Stimulated activated naive CD8-positive, alpha-beta T cell treated with anti-CD3 and anti-CD28 coated beads, Interleukin-15, Interleukin-2, amounts not matched to agents 100 ng/mL and 50 ng/mL, for 24 hours (primary cell): ENCODE measurements around the gene LINS1.

ENCODE experiments used
- H3K27ac Mint-ChIP-seq: one replicate; pipeline ENCODE4 v1.8.0; 2021; ENCODE audit warnings: mild to moderate bottlenecking, mixed read lengths
- H3K27me3 Mint-ChIP-seq: one replicate; pipeline ENCODE4 v1.8.0; 2021; ENCODE audit warnings: mixed read lengths
- H3K36me3 Mint-ChIP-seq: one replicate; pipeline ENCODE4 v1.8.0; 2021; ENCODE audit warnings: low read depth, mixed read lengths
- H3K4me1 Mint-ChIP-seq: one replicate; pipeline ENCODE4 v1.8.0; 2021; ENCODE audit warnings: low read depth, mixed read lengths
- H3K4me3 Mint-ChIP-seq: one replicate; pipeline ENCODE4 v1.8.0; 2021; ENCODE audit warnings: mild to moderate bottlenecking, mixed read lengths
- H3K9me3 Mint-ChIP-seq: one replicate; pipeline ENCODE4 v1.8.0; 2021; ENCODE audit warnings: mixed read lengths

The LINS1 gene

GRCh38 chr15:100623301-100623700 lies 21.3 kb upstream of the LINS1 start:
- Mint-ChIP-seq H3K36me3 (peaks cover 19% of the 10 kb centered on the region), H3K27me3 (no peaks in the 10 kb centered on the region), H3K9me3 (no peaks in the 10 kb centered on the region), H3K4me3 (no peak overlapping the region), H3K4me1 (no peaks in the 10 kb centered on the region), H3K27ac (no peak overlapping the region)

GRCh38 chr15:100616700-100617099 lies 14.7 kb upstream of the LINS1 start:
- H3K36me3 Mint-ChIP-seq: peaks cover 47% of the 10 kb centered on the region
- H3K9me3 Mint-ChIP-seq: no peaks in the 10 kb centered on the region
- H3K27me3 Mint-ChIP-seq: no peaks in the 10 kb centered on the region
- no peak overlapping the region for H3K27ac Mint-ChIP-seq
- H3K4me3 Mint-ChIP-seq: no peak overlapping the region
- no peaks in the 10 kb centered on the region for H3K4me1 Mint-ChIP-seq

GRCh38 chr15:100615801-100616200 lies 13.8 kb upstream of the LINS1 start:
- Mint-ChIP-seq H3K9me3 (no peaks in the 10 kb centered on the region), H3K27ac (no peak overlapping the region), H3K27me3 (no peaks in the 10 kb centered on the region), H3K4me3 (no peak overlapping the region), H3K36me3 (peaks cover 46% of the 10 kb centered on the region), H3K4me1 (no peaks in the 10 kb centered on the region)

- no peaks in the 10 kb centered on the region for H3K9me3 Mint-ChIP-seq
- no peak overlapping the region for H3K4me3 Mint-ChIP-seq
- no peak overlapping the region for H3K27ac Mint-ChIP-seq
- peaks cover 49% of the 10 kb centered on the region for H3K36me3 Mint-ChIP-seq
- H3K4me1 Mint-ChIP-seq: no peaks in the 10 kb centered on the region
- H3K27me3 Mint-ChIP-seq: no peaks in the 10 kb centered on the region
These were observed 12.9 kb upstream of the LINS1 start for GRCh38 chr15:100614918-100615317.

GRCh38 chr15:100614336-100614735 lies 12.4 kb upstream of the LINS1 start:
- Mint-ChIP-seq H3K9me3 (no peaks in the 10 kb centered on the region), H3K27me3 (no peaks in the 10 kb centered on the region), H3K27ac (no peak overlapping the region), H3K4me3 (no peak overlapping the region), H3K36me3 (peaks cover 52% of the 10 kb centered on the region), H3K4me1 (no peaks in the 10 kb centered on the region)

GRCh38 chr15:100613208-100613607 lies 11.2 kb upstream of the LINS1 start:
- Mint-ChIP-seq H3K27me3 (no peaks in the 10 kb centered on the region), H3K9me3 (no peaks in the 10 kb centered on the region), H3K36me3 (peaks cover 54% of the 10 kb centered on the region), H3K4me3 (no peak overlapping the region), H3K4me1 (no peaks in the 10 kb centered on the region), H3K27ac (no peak overlapping the region)

- Mint-ChIP-seq H3K9me3 (no peaks in the 10 kb centered on the region), H3K36me3 (peaks cover 59% of the 10 kb centered on the region), H3K27me3 (no peaks in the 10 kb centered on the region), H3K27ac (no peak overlapping the region), H3K4me3 (no peak overlapping the region), H3K4me1 (no peaks in the 10 kb centered on the region)
These were observed 10.6 kb upstream of the LINS1 start for GRCh38 chr15:100612539-100612938.

- Mint-ChIP-seq H3K4me1 (peaks cover 47% of the 10 kb centered on the region), H3K36me3 (peaks cover 37% of the 10 kb centered on the region), H3K27me3 (no peaks in the 10 kb centered on the region), H3K9me3 (no peaks in the 10 kb centered on the region), H3K27ac (peak overlapping the region; percentile 93), H3K4me3 (no peak overlapping the region)
These were observed 924 bp upstream of the LINS1 start for GRCh38 chr15:100602823-100603393.

- H3K27me3 Mint-ChIP-seq: no peaks in the 10 kb centered on the region
- H3K4me1 Mint-ChIP-seq: peaks cover 59% of the 10 kb centered on the region
- H3K4me3 Mint-ChIP-seq: no peak overlapping the region
- no peaks in the 10 kb centered on the region for H3K9me3 Mint-ChIP-seq
- no peak overlapping the region for H3K27ac Mint-ChIP-seq
- peaks cover 39% of the 10 kb centered on the region for H3K36me3 Mint-ChIP-seq
These were observed 344 bp downstream of the LINS1 start for GRCh38 chr15:100601617-100602063.

- H3K36me3 Mint-ChIP-seq: peaks cover 38% of the 10 kb centered on the region
- no peak overlapping the region for H3K4me3 Mint-ChIP-seq
- H3K27ac Mint-ChIP-seq: no peak overlapping the region
- H3K9me3 Mint-ChIP-seq: no peaks in the 10 kb centered on the region
- peaks cover 64% of the 10 kb centered on the region for H3K4me1 Mint-ChIP-seq
- no peaks in the 10 kb centered on the region for H3K27me3 Mint-ChIP-seq
These were observed 821 bp downstream of the LINS1 start for GRCh38 chr15:100601163-100601562.

GRCh38 chr15:100598655-100599054 lies 3.3 kb downstream of the LINS1 start:
- no peaks in the 10 kb centered on the region for H3K27me3 Mint-ChIP-seq
- no peak overlapping the region for H3K4me3 Mint-ChIP-seq
- H3K9me3 Mint-ChIP-seq: no peaks in the 10 kb centered on the region
- peaks cover 39% of the 10 kb centered on the region for H3K36me3 Mint-ChIP-seq
- H3K4me1 Mint-ChIP-seq: peaks cover 71% of the 10 kb centered on the region
- H3K27ac Mint-ChIP-seq: peak overlapping the region; percentile 99

GRCh38 chr15:100597862-100598261 lies 4.1 kb downstream of the LINS1 start:
- peaks cover 44% of the 10 kb centered on the region for H3K36me3 Mint-ChIP-seq
- H3K27ac Mint-ChIP-seq: peak overlapping the region; percentile 99
- H3K9me3 Mint-ChIP-seq: no peaks in the 10 kb centered on the region
- H3K4me1 Mint-ChIP-seq: peaks cover 70% of the 10 kb centered on the region
- H3K4me3 Mint-ChIP-seq: no peak overlapping the region
- no peaks in the 10 kb centered on the region for H3K27me3 Mint-ChIP-seq

- H3K27ac Mint-ChIP-seq: peak overlapping the region; percentile 99
These were observed 5.2 kb downstream of the LINS1 start for GRCh38 chr15:100596792-100597191.

GRCh38 chr15:100595964-100596363 lies 6.0 kb downstream of the LINS1 start:
- Mint-ChIP-seq H3K4me1 (peaks cover 89% of the 10 kb centered on the region), H3K9me3 (peaks cover 3% of the 10 kb centered on the region), H3K4me3 (no peak overlapping the region), H3K27ac (peak overlapping the region; percentile 99), H3K27me3 (no peaks in the 10 kb centered on the region), H3K36me3 (peaks cover 59% of the 10 kb centered on the region)

More at GRCh38 chr15:100596792-100597191, 5.2 kb downstream of the LINS1 start:
- Mint-ChIP-seq H3K4me3 (no peak overlapping the region), H3K27me3 (no peaks in the 10 kb centered on the region), H3K36me3 (peaks cover 52% of the 10 kb centered on the region), H3K4me1 (peaks cover 81% of the 10 kb centered on the region), H3K9me3 (no peaks in the 10 kb centered on the region)

- peaks cover 77% of the 10 kb centered on the region for H3K36me3 Mint-ChIP-seq
- no peaks in the 10 kb centered on the region for H3K27me3 Mint-ChIP-seq
- H3K4me3 Mint-ChIP-seq: no peak overlapping the region
- H3K9me3 Mint-ChIP-seq: peaks cover 3% of the 10 kb centered on the region
- H3K4me1 Mint-ChIP-seq: peaks cover 81% of the 10 kb centered on the region
- peak overlapping the region; percentile 34 for H3K27ac Mint-ChIP-seq
These were observed 8.6 kb downstream of the LINS1 start for GRCh38 chr15:100593431-100593830.

GRCh38 chr15:100592898-100593297 lies 9.1 kb downstream of the LINS1 start:
- H3K4me3 Mint-ChIP-seq: peak overlapping the region; percentile 3
- peaks cover 3% of the 10 kb centered on the region for H3K9me3 Mint-ChIP-seq
- H3K27me3 Mint-ChIP-seq: no peaks in the 10 kb centered on the region
- peaks cover 80% of the 10 kb centered on the region for H3K36me3 Mint-ChIP-seq
- H3K27ac Mint-ChIP-seq: peak overlapping the region; percentile 82
- peaks cover 75% of the 10 kb centered on the region for H3K4me1 Mint-ChIP-seq
